Hematopoietic multipotent progenitor cell treated with erythropoietin and hydrocortisone succinate and interleukin-3 and kit ligand, for 6 days (in vitro differentiated cells): Measurements from ENCODE around the gene TIAM2.

Experiments
- DNase-seq: peaks from one replicate; pipeline ENCODE4 v3.0.0-alpha.2; 2015

TIAM2 gene

DNA sequence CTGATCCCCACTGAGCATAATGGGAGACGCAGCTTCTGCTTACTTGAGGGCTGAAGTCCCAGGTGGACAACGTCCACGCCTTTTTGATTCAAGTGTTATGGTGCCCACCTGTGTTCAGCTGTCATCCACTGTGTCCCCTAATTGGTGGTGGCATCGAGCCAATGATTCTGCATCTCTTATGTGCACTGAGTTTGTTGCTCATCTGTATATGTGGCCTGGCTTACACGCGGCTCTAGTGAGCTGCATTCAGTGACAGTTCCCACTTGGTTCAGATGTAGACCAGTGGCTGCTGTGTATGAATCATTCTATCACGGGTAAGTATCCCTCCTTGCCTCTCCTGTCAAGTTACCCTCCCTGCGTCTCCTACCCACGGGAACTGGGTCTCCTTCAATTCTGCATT is 137.5 kb downstream of the TIAM2 start:
- DNase-seq = no peak

DNA sequence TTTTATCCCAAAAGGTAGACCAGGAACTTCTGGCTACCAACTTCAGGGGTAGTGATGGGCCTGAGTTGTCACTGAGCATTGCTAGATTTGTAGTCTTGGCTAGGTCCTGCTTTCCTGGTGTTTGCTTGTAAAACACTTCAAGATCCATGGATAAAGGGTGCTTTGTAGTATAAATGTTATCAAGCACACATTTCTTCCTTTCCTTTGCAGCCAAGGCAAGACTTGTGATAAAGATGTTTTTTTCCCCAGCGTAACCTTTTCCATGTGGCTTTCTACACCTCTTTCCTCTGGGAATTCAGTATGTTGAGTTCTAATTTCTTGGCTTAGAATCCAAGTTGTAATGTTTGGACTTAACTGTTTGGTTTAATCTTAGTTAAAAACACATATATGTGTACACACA is 145.9 kb downstream of the TIAM2 start:
- DNase-seq = no peak

DNA sequence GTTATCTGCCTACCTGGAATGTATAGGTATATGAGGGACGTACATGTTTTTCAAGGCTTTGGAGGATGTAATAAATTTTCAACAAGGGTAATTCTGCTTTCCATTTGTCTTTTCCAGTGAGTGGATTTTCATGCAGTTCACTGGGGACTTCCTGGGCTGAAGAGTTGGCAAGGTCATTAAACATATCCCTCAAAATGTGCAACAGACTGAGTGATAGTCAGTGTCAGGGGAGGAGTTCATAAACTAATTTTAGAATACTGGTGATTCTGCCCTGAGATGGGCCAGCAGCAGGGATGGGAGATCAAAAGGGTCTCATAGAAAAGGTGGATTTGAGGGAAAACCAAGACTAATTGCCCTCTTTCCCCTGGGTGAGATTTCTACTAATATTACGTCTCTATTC is 146.4 kb downstream of the TIAM2 start:
- no peak for DNase-seq

DNA sequence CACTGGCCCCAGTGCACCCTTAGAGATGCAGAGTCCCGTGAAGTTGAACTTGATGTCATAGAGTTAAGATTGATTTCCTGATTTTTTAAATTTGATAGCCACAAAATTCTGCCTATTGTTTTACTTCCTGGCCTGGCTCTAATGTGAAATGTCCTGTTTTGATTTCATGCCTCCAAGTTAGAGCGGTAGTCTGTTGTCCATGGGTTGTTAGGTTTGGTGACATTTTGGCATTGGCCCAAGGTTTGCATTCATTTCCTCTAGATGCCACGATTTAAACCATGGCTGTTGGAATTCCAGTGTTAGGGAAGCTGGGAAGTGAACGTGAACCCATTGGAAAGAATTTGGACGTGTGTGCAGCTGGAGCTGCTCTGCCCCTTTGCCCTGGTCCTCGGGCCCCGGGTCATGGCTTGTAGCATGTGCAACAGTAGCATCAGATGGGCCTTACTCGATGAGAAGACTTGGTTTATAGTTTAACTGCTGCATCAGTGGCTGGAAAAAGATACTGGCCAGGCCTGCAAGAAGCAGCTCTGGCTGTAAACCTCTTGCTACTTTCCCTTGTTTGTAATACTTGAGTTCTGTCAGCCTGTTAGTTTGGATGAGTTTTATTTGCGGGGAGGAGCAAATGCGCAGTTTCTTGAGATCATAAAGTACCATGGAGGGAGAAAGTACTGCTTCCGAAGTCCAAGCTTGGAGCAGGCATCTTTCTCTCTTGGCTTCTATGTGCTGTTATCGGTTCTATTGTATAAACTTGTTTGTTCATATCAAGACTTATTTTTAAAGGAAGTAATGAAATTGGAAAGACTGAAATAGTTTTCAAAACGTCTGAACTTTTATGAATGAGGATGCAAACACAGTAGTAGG is 147.3 kb downstream of the TIAM2 start:
- no peak for DNase-seq

DNA sequence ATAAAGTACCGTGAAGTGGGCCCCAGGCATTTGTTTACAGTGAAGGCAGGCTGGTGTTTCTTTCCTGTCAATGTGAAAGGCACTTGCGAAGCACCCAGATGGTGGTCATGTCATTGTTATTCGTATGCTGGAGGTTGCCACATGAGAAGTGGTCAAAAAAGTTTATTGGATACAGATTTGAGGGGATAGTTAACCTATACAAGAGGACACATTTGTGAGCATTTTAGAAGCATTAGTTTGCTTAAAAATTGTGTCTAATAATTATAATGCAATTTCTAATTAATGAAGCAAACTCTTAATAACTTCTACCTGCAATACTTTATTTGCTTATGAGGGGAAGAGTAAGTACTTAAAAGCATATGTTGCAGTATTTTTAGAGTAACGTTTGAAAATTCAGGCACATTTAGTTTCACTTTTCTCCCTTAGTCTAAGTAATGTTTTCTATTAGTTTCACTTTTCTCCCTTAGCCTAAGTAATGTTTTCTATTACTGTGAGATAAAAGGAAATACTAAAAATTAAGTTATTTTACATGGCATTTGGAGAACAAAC is 148.0 kb downstream of the TIAM2 start:
- no peak for DNase-seq

DNA sequence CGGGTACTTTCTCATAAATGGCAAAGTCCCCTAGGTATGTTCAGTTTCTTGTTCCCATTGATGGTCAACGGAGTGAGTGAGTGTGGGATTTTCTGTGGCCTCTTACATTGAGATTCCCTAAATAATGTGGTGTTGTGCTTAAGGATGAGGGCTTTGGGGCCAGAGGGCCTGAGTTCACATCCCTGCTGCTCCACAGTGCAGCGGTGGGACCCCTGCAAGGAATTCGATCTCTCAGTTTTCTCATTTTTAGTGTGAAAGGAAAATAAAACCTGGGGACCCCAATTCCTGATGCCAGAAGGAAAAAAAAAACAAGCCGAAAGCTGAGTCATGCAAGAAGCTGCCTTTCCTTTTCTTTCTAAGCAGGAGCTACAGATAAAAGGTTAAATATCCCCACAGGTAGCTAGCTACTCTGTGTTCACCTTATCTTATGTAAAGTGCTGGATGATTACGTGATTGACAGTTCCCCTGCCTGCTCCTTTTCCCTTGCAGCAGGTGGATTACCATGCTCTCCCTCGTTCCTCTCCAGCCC is 148.5 kb downstream of the TIAM2 start:
- DNase-seq = no peak

DNA sequence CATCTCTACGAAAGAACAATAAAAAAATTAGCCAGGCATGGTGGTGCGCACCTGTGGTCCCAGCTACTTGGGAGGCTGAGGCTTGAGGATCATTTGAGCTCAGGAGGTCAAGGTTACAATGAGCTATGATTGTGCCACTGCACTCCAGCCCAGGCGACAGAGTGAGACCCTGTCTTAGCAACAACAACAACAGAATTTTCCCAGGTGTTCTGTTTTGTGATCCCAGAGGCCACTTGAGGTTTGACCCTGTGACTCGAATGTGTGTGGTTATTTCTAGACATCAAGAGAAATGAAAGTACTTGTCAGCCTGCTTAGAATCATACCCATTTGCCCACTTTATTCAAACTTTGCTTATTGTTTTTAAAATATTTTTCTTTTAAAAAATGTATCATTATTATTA is 151.1 kb downstream of the TIAM2 start:
- DNase-seq = no peak

DNA sequence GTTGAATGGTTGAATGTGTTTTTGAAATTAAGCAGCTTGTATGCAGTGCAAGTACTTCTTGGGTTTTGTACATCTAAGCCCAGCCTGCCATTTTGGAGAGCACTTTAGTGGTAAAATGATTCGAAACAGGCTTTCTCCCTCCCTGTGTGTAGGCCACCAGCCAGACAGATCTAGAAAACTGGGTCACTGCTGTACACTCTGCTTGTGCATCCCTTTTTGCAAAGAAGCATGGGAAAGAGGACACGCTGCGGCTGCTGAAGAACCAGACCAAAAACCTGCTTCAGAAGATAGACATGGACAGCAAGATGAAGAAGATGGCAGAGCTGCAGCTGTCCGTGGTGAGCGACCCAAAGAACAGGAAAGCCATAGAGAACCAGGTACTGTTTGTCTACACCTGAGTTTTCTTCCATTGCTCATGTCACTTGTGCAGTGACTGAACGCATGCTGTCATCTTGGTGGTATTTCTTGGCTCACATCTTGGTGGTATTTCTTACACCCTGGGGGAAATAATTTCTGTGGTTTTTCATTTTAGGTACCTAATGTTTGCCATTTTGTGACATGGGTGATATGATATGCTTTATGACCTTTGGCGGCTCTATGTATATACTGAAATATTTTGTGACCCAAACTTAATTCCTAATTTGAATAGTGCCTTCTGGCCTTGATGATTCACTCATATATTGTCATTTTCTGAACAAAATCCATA is 153.0 kb downstream of the TIAM2 start:
- DNase-seq = no peak

DNA sequence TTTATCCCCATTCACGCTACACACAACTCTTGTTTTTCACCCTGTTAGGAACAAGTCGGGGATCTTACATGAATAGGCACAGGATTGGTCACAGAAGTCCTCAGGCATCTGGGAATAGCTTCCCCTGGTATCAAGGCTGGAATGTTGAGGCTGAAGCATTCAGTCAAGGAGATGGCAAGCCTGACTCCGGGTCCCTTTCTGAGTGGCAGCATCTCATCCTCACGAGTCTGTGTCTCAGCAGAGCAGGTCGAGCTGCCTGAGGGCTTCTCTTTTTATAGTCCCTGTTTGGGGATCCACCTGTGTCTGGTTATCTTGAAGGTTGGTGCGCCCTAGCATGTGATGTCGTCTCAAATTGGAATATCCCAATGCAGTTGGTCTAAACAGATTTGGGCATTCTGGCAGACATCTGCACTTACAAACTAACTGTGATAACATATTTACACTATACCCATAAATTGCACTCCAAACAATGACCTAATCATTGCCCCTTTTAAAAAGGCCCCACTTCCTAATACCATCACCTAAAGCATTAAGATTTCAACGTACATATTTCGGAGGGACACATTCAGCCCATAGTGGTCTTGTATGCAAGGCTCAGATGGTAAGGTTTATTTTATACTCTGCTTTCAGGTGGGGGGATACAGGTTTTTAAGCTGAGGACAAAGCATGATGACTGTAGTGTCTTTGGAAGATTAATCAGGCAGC is 156.0 kb downstream of the TIAM2 start:
- peak; percentile 25 for DNase-seq

DNA sequence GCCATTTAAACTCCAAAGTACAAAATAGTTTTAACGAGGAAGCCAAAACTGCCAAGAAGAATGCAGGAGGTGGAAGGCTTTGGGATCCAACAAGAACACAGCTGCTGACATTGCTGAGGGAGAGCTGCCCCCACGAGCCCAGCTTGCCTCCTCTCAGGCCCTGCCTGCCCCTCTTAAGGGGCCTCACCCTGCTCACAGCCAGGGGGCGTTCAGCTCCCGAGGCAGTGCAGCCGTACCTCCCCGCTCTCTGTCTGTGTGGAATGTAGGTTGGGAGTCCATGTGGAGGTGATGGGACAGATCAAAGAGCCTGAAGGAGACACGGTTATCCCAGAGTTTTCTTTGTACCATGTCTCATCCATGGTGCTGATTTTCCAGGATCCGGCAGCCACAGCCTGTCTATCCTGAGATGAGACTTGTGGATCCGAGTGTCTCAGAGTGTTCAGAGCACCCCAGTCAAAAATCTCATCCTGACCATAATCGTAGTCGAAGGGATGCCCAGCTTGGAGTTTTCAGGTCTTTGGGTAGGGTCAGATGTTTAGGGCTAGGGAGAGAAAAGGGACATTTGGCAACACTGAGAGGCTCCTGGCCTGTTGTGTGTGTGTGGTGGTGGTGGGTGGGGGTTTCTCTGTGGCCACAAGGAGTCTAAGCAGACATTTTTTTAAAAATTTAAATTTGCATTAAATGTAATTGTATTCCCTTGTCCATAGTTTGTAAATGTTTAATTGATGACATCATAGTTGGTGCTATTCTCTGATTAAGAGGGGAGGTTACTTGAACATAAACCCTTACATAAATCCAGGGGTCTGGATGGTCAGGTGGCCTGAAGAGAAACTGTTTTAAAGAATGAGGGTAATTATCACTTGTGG is 157.3 kb downstream of the TIAM2 start:
- DNase-seq = no peak

DNA sequence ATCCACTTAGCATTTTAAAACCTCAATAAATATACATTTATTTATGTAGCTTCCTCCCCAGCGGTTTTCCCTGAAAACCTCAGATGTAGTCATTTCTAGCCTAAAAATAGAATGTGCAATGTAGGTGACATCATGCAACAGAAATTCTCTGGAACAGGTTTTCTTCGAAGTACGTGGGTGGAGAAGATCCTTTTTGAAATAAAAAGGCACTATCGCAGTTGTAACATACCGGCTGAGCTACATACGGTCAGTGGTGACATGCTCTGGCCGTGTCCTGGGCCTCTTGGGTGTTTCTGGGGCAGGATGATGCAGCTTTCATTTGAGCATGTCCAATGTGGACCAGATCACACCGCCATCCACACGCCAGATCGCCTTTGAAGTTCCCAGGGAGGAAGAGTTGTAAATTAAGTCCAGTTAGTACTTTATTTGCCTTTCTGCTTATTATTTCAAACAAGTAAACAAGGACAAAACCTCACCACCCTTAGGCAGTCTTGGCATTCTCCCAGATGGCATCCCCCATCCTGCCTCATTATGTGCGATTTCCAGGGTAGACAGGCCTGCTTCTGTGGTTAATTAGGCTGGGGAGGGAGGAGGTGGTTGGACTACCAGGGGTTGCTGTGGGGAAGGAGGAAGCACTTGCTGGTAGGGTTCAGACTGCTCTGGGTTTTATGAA is 159.2 kb downstream of the TIAM2 start:
- peak; percentile 42 for DNase-seq

DNA sequence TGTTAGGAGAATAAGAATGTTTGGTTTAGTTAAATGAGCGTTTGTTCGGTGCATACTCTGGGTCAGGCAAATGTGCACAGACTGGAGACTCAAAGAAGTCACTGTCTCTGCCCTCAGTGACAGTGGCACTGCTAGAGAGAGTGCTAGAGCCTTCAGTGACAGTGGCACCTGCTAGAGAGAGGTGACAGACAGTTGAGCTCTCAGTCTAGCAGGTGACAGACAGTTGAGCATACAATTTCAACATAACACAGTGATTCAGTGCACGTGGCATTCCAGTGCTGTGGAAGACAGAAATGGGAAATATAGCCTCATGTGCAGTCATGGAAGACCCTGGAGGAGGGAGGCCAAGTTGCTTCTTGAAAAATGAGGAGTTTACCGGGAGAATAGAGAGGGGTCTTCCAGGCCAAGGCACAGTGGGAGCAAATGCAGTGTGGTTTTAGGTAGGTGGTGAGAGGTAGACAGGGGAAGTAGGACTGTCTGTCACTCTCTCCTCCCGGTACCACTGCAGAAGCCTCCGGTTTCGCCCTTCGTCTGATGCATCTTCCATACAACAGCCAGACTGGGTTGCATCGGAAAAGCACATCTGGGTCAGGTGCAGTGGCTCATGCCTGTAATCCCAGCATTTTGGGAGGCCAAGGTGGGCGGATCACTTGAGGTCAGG is 160.8 kb downstream of the TIAM2 start:
- DNase-seq = no peak

DNA sequence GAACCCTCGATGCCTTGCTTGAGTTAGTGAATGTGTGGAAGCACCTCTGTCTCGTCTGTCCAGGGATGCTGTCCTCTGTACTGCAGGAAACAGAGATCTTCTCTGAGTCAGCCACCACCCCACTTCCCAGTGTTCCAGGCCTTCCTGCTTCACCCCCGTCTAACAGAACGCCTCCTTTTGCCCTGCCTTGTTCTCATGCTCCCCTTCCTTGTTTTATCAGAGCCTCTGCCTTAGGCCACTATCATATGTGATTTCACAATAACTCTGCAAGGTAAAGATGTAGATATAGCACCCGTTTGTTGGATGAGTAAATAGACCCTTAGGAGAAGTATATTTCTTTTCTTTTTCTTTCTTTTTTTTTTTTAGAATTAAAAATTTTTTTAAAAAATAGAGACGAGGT is 162.0 kb downstream of the TIAM2 start:
- DNase-seq = no peak

DNA sequence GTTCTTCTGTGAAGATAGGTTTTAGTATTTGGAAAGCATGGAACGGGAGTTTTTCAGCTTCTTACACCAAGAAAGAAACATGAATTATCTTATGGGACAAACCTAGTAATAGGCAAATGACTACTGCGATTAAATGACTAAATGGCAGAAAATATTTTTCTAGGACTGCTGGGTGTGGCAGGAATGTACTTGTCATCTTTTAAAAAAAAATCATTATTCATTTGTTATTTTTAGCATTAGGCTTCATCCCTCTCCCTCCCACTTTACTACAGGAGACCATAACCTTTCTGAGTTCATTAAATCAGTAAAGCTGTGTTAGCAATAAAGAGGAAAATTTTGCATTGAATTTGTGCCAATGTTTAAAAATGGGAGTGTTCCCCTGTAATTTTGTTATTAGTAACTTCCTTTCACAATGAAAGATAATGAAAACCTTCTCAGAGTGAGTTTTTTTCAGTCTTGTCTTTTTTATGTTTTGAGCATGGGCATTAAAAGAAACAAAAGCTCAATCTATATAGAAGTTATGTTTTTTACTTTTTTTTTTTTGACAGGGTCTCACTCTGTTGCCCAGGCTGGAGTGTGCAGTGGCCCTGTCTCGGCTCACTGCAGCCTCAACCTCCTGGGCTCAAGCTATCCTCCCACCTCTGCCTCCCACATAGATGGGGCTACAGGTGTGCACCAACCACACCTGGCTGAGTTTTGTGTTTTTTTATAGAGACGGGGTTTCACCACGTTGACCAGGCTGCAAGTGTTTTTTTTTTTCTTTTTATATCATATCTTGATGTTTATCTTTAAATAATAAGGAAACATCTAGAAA is 163.1 kb downstream of the TIAM2 start:
- no peak for DNase-seq

DNA sequence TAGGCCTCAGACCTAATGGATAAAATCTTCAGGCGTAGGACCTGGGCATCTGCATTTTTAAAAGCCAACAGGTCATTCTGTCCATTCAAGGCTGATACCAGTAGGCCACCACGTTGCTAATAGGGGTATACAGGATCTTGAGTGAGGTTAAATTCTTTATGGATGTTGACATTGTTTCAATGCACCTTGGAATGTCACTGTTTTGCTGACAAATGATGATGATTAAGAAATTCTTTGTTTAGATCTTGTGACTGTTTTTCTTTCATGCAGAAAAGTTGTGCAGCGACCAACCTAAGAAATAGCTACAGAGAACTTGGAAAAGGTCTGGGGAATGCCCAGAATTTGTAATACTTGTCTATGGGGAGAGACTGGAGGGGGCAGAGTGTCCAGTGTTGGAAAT is 167.6 kb downstream of the TIAM2 start:
- no peak for DNase-seq

DNA sequence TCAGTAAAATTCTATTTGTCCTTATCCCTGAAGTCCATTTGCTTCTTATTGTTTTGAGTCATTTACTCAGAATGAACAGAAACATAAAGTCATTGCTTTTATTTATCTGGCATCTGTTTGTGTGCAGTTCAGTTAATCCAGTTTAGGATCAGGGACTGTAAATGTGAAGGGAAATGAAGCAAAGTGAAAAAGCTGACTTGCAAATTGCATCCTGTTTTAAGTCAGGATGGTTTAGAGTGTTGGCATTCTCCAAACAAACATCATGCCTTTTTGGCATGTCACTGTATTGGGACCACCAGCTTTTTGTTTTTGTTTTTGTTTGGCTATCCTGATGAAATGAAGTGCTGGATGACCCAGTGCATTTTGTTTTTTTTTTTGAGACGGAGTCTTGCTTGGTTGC is 168.5 kb downstream of the TIAM2 start:
- DNase-seq = no peak

DNA sequence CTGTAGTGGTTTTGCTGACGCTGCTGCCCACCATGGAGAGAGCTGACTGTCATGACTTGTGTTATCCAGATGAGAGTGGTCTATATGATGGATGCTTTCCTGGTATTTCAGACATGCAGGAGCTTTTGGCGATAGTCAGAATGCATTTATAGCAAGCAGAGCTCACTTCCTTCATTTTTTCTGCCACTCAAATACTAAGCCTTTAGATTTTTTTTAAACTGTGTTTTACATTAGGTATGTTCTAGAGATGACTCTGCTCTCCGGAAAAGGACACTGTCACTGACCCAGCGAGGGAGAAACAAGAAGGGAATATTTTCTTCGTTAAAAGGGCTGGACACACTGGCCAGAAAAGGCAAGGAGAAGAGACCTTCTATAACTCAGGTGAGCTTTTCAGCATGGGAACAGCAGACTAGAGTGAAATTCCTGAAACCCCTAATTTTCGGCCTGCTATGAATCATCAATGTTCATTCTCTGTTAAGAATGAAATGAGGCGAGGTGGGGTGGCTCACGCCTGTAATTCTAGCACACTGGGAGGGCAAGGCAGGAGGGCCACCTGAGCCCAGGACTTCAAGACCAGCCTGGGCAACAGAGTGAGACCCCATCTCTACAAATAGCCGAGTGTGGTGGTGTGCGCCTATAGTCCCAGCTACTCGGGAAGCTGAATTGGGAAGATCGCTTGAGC is 170.1 kb downstream of the TIAM2 start:
- DNase-seq = no peak

DNA sequence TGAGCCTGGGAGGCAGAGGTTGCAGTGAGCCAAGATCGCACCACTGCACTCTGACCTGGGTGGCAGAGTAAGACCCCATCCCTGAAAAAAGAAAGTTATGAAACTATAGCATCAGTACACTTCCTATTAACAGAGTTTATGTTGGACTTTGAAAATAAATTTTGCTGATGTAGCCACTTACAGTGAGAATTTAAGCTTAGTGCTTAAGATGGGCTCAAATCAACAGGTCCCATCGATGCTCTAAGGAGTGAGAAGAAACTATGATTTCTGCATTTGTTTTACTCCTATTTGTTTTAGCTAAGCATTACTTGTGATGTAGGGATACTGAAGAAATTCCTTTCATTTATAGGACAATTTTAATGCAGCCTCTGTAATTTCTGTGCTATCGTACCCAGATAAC is 175.4 kb downstream of the TIAM2 start:
- DNase-seq = no peak

DNA sequence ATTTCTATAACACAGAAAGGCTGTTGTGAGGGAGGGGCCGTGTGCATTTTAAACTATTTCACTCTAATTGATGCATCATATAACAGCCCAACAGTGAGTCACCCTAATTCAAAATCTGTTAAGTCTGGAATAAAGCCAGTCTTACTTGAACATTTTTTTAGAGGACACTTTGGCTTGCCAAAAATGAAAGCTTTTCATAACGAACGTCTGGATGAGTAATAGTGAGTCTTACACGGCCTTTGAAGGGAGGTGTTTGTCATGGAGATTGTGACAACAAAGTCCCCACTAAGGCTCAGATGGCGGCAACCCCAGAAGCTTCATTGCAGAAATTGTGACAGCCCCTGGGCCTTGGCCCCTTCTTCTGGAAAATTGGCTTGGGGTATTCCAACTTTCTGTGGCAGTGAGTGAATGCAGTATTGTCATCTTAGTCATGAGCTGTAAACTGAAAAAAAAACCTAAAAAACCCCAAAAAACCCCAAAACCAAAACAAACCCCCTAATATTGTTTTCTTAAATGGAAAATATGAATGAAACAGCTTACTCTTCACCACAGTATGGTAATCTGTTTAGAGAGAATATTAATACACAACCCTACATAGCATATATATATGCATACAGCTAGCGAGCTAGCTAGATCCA is 176.1 kb downstream of the TIAM2 start:
- peak; percentile 24 for DNase-seq
